C4-2B (cell line): ENCODE data around the gene BMF.

Experiments
- CTCF ChIP-seq: fragments of 450-650 bp; conservative IDR thresholded peaks from 2 replicates; pipeline ENCODE4 v1.5.1; 2017; ENCODE audit warnings: mild to moderate bottlenecking
- ZFX ChIP-seq: fragments of 450-650 bp; IDR thresholded peaks from 2 replicates; pipeline ENCODE4 v1.6.1; 2017

- TF ChIP-seq CTCF (no peak), ZFX (no peak)
These were observed 3.2 kb upstream of the BMF start for GRCh38 chr15:40111888-40112287.
